T-helper 2 cell treated with Interferon-gamma antibody and Interleukin-4, amounts not matched to agents 5 μg/mL and 100 μg/mL, for 36 hours (primary cell): ENCODE measurements around the gene GNG12.

ENCODE experiments used
- DNase-seq: peaks from one replicate; pipeline ENCODE4 v3.0.0; 2021; ENCODE audit warnings: low spot score
- H3K27ac Mint-ChIP-seq: one replicate; pipeline ENCODE4 v1.8.0; 2021; ENCODE audit warnings: mild to moderate bottlenecking, mixed read lengths
- H3K27me3 Mint-ChIP-seq: one replicate; pipeline ENCODE4 v1.8.0; 2021; ENCODE audit warnings: low read depth, mixed read lengths
- H3K36me3 Mint-ChIP-seq: one replicate; pipeline ENCODE4 v1.8.0; 2021; ENCODE audit warnings: low read depth, mixed read lengths
- H3K4me1 Mint-ChIP-seq: one replicate; pipeline ENCODE4 v1.8.0; 2021; ENCODE audit warnings: low read depth, mixed read lengths
- H3K4me3 Mint-ChIP-seq: one replicate; pipeline ENCODE4 v1.8.0; 2022; ENCODE audit warnings: mild to moderate bottlenecking, moderate library complexity, mixed read lengths
- H3K9me3 Mint-ChIP-seq: one replicate; pipeline ENCODE4 v1.8.0; 2021; ENCODE audit warnings: mixed read lengths

Gene GNG12

DNA sequence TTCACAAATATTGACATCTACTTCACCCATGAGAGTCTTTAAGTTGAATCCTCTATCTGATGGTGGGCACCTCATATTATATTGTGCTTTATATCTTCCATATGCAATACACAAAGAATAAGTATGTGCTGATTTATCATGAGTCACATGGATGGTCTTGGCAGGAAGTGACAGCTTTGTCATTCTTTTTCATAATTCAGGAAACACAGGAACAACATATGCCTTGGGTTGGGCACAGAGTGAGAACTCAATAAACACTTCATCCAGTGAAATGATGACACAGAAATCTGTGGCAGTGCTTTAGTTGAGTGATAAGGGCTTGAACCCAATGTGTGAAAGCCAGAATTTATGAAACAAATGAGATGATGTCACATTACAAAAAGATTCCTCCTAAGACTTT lies 107.0 kb downstream of the GNG12 start:
- no peak overlapping the region for H3K27ac Mint-ChIP-seq
- no peak overlapping the region for H3K4me3 Mint-ChIP-seq
- no peaks in the 10 kb centered on the region for H3K9me3 Mint-ChIP-seq
- no peak for DNase-seq
- peaks cover 2% of the 10 kb centered on the region for H3K4me1 Mint-ChIP-seq
- H3K27me3 Mint-ChIP-seq = peaks cover 10% of the 10 kb centered on the region
- no peaks in the 10 kb centered on the region for H3K36me3 Mint-ChIP-seq

DNA sequence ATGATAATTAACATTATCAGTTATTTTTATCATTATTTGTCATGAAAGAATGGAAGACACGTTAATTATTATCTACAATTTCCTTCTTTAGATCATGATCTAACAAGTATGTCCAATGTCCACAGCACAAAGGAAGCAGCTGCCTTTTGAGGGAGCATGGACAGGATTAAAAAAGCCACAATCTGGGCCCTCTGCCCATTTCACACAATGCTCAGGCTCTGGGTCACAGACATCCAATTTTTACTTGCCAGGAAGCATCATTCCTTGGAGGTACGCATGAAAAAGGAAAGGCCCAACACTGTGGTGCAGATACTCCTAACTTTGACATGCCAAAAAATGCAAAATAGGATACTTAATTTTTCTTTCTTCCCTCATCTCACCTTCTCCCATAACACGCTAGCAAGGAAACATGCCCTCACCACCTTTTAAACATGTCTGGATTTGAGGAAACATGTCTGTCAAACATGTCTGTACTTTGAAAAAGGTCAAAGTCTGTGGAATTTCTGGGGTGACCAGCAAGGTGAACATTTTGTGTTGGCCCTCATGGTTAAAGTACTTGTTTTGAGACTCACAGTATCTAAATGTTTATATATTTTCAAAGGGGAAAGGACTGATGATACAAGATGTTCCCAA lies 108.2 kb downstream of the GNG12 start:
- H3K36me3 Mint-ChIP-seq = no peaks in the 10 kb centered on the region
- H3K4me1 Mint-ChIP-seq = peaks cover 2% of the 10 kb centered on the region
- no peak overlapping the region for H3K4me3 Mint-ChIP-seq
- DNase-seq = no peak
- H3K9me3 Mint-ChIP-seq = no peaks in the 10 kb centered on the region
- peaks cover 10% of the 10 kb centered on the region for H3K27me3 Mint-ChIP-seq
- no peak overlapping the region for H3K27ac Mint-ChIP-seq

DNA sequence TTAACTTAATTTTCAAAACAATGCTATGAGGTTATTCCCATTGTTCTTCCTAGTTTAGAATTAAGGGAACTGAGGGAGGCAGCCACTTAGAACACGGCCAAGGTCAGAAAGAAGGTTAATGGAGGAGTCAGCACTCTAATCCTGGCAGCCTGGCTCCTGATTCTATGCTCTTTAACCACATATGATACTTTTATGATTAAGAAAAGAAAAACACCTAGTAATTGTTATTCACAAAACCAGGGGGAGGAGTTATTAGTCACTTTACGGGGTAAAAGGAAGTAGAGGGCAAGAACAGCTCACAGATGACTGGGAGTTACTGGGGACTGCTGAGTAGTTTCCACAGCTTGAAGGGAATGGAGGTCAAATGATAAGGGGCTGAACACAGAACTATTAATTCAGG lies 109.6 kb downstream of the GNG12 start:
- DNase-seq = no peak
- no peak overlapping the region for H3K27ac Mint-ChIP-seq
- H3K36me3 Mint-ChIP-seq = no peaks in the 10 kb centered on the region
- peaks cover 8% of the 10 kb centered on the region for H3K27me3 Mint-ChIP-seq
- no peaks in the 10 kb centered on the region for H3K4me1 Mint-ChIP-seq
- H3K9me3 Mint-ChIP-seq = no peaks in the 10 kb centered on the region
- no peak overlapping the region for H3K4me3 Mint-ChIP-seq

DNA sequence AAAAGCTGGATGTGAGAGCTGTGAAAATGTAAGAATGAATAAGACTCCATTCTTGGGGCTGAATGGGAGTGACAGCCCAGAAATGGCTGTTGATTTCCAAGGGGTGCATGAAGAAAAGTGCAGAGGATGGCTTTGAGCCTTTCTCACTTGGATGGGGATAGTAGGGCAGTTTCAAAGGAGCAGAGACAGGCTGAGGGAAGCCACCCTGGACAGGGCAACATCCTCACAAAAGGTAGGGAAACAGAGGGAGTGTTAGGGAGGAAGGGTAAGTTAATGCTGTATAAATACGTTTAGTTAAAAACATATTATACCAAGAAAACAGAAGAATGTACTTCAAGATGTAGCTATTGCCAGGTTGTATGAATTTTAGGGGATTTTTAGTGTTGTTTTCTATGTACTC lies 110.1 kb downstream of the GNG12 start:
- no peaks in the 10 kb centered on the region for H3K9me3 Mint-ChIP-seq
- no peak overlapping the region for H3K27ac Mint-ChIP-seq
- H3K4me3 Mint-ChIP-seq = no peak overlapping the region
- peaks cover 5% of the 10 kb centered on the region for H3K27me3 Mint-ChIP-seq
- no peaks in the 10 kb centered on the region for H3K36me3 Mint-ChIP-seq
- no peak for DNase-seq
- no peaks in the 10 kb centered on the region for H3K4me1 Mint-ChIP-seq

DNA sequence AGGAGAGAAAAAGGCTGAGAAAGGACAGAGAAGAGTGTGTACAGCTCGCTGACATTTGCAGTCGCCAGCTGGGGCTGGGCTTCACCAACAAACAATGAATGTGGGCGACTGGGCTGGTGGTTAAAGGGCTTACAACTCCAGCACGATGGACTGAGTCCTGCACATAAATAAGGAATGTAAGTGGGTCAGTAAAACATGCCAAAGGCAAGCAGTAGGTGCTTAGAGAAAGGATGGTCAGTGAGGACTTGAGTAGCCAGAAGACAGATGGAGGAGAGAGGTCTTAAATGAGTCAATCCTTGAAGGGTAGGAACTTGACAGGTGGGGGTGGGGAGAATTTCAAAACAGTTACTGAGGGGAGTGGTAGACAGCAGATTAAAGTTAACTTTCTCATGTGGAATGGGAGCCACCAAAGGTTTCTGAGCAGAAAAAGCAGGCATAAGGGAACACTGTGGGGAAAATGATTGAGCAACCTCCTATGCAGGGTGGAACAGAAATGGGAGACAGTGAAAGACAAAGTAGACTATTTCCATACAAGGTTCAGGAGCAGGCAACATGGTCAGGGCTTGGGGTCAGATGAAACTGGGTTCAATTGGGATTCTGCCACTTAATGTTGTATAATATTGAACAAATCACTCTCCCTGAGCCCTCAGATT lies 110.8 kb downstream of the GNG12 start:
- no peaks in the 10 kb centered on the region for H3K36me3 Mint-ChIP-seq
- no peaks in the 10 kb centered on the region for H3K9me3 Mint-ChIP-seq
- DNase-seq = no peak
- no peaks in the 10 kb centered on the region for H3K4me1 Mint-ChIP-seq
- peaks cover 3% of the 10 kb centered on the region for H3K27me3 Mint-ChIP-seq
- H3K4me3 Mint-ChIP-seq = no peak overlapping the region
- H3K27ac Mint-ChIP-seq = no peak overlapping the region

DNA sequence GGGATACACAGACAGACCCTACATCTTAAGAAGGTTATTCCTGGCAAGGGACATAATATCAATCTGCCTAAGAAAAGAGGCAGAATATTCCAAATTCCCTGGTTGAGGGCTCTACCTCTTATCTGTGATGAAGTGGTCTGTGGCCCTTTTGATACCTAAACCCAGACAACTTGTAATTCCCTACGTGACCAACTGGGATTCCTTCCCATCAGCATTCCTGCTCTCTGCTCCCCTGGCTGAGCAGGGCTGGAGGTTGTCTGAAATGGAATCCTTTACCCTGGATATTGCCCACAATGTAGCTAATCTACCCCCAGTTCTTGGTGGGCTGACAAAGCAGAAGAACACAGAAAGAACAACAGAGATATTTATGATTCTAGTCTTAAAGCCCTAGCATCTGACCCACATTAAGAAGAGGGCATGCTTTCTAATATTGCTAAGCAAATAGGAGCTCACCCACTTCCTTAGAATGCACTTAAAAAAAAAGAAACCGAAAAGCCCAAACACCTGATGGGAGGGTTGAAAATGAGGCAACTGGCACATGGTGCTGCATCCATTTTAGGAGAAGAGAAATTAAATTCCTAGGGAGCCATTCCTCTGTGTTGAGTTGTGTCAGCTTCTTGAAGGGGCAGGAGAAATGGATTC lies 111.5 kb downstream of the GNG12 start:
- no peak for DNase-seq
- H3K9me3 Mint-ChIP-seq = no peaks in the 10 kb centered on the region
- no peak overlapping the region for H3K27ac Mint-ChIP-seq
- no peaks in the 10 kb centered on the region for H3K36me3 Mint-ChIP-seq
- H3K4me3 Mint-ChIP-seq = no peak overlapping the region
- H3K27me3 Mint-ChIP-seq = peaks cover 1% of the 10 kb centered on the region
- H3K4me1 Mint-ChIP-seq = no peaks in the 10 kb centered on the region

DNA sequence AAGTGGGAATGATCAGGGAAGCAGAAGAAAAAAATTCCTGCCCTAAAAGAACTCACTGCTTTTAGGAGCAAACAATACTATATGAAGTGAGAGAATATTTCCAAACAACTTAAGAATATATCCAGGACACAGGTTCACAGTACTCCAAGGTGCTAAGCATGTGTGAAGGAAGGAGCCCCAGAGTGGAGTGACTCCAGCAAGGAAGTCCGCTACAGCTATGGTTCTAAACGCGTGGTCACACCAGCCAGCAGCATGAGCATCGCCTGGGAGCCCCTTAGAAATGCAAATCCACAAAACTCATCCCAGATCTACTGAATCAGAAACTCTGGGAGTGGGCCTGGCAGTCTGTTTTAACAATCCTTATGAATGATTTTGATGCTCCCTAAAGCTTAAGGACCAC lies 112.2 kb downstream of the GNG12 start:
- Mint-ChIP-seq H3K9me3 (no peaks in the 10 kb centered on the region), H3K4me3 (no peak overlapping the region), H3K27ac (no peak overlapping the region), H3K4me1 (no peaks in the 10 kb centered on the region), H3K36me3 (no peaks in the 10 kb centered on the region), H3K27me3 (no peaks in the 10 kb centered on the region)
- no peak for DNase-seq

DNA sequence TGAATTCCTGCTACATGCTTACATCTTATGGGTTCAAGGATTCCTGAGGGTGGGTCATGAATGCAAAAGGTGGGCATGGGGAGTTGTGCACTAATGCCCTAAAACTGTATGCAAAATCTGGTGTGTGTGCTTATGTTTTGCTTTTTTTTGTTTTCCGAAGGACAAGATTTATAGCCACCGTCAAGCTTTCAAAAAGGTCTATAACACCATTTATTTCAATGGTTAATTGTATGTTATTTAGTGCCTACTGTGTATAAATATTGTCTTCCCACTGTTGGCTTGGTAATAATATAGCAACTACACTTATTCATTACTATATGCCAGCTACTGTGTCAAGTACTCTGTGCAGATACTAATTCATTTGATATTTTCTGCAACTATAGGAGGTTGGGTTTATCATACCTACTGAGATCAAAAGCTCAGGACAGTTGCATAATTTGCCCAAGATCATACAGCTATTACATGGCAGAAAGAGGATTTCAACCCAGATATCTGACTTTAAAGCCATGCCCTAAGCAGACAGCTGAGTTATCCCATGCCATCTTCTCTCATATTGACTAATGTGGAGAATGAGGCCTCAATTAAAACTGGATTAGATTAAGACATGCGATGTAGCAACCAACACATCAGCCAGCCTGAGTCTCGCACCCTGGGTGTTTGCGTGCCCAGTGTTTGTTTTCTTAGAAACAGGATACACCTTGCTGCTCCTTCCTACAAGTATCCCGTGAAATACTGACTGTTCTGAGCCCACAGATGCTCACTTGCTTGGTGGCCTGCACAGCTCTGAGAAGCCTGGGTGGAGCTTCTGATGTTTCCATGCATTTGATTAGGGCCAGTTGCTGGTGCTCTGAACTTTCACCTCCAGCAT lies 113.7 kb downstream of the GNG12 start:
- no peaks in the 10 kb centered on the region for H3K36me3 Mint-ChIP-seq
- H3K9me3 Mint-ChIP-seq = no peaks in the 10 kb centered on the region
- H3K4me1 Mint-ChIP-seq = no peaks in the 10 kb centered on the region
- no peak overlapping the region for H3K27ac Mint-ChIP-seq
- H3K4me3 Mint-ChIP-seq = no peak overlapping the region
- no peak for DNase-seq
- peaks cover 6% of the 10 kb centered on the region for H3K27me3 Mint-ChIP-seq

DNA sequence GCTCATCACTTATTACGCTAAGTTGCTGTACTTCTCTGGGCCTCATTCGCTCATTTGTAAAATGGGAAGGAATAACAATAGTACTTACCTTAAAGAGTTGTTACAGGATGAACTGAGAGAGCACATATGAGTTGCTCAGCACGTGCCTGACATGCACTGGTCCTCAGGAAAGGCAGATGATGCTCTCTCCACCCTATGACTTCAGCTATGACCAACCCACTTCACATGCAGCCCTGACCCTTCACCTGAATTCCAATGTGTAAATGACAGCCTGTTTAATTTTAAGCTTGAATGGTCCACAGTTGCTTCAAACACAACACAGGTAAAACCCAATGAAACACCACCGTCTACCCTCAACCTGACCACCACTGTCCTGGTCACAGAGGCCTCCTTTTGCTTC lies 115.4 kb downstream of the GNG12 start:
- Mint-ChIP-seq H3K27me3 (peaks cover 6% of the 10 kb centered on the region), H3K36me3 (no peaks in the 10 kb centered on the region), H3K4me3 (no peak overlapping the region), H3K27ac (no peak overlapping the region), H3K4me1 (no peaks in the 10 kb centered on the region), H3K9me3 (no peaks in the 10 kb centered on the region)
- no peak for DNase-seq

DNA sequence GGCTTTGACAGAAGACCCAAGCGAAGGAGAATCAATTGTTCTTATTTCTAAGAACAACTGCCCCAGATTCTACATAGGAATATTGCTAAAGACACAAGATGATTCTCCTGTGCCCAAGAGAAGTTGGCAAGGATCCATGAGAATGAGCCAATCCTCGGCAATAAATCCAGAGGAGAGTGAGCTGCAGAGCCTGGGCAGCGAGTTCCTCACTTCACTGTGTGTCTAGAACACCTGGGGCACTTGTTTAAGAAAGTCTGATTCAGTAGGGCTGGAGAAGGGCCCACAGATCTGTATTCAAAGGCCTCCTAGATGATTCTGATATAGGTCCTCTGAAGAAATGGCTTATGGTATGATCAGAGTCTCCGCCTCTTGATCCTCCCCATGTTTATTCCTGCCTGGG lies 116.5 kb downstream of the GNG12 start:
- Mint-ChIP-seq H3K4me1 (no peaks in the 10 kb centered on the region), H3K27ac (no peak overlapping the region), H3K4me3 (no peak overlapping the region), H3K27me3 (peaks cover 8% of the 10 kb centered on the region), H3K36me3 (no peaks in the 10 kb centered on the region), H3K9me3 (no peaks in the 10 kb centered on the region)
- DNase-seq = no peak

DNA sequence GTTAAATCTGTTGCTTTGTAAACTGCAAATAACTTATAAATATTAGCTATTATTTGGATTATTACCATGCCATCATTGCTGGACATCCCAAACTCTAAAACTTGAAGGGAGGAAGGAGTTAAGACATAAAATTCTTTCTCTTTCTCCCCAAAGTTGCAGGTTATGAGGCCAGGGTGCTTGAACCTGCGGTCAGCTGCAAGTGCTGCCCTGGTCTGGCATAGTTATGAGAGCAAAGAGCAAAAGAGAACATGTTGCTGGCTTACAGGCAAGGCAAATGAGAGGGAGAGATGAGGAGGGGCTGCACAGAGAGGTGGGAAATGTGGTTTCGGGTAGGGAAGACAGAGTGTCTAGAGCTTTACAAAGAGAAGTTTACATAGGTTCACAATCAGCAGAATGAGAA lies 117.4 kb downstream of the GNG12 start:
- Mint-ChIP-seq H3K27ac (no peak overlapping the region), H3K9me3 (no peaks in the 10 kb centered on the region), H3K27me3 (peaks cover 10% of the 10 kb centered on the region), H3K4me3 (no peak overlapping the region), H3K36me3 (no peaks in the 10 kb centered on the region), H3K4me1 (no peaks in the 10 kb centered on the region)
- no peak for DNase-seq

DNA sequence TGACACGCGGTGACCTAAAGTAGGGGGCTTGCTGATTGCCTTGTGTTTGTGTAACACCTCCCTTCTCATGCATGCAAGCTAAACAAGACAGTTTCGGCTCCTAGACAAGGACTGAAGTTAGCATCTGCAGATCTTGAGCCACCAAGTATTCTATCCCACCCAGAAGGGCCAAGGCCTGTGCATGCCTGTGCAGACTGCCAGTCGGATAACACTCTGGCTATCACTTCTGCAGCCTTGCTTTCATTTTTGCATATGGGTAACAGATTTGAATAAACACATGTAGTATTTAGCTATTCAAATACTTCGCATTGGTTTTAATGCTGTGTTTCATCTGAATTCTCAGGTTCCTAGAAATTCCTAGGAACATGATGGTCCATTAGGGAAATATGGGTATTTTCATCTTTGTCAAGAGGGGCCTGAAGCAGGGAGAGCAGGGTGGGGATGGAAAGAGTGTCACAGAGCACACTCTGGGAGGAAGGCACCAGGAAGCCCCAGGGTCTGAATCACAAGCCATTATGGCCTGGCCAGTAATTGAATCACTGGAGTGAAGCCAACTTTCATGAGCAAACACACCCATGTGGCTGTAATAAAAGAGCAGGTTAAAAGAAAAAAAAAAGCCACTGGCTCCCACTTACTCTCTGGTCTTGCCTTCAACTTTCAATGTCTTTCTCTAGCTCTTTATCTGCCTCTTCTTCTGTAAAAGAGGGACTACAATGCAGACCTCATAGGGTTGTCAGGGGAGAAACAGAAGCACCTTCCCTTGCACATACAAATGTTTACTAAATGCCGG lies 120.0 kb downstream of the GNG12 start:
- Mint-ChIP-seq H3K9me3 (no peaks in the 10 kb centered on the region), H3K36me3 (no peaks in the 10 kb centered on the region), H3K4me3 (no peak overlapping the region), H3K27me3 (peaks cover 10% of the 10 kb centered on the region), H3K4me1 (no peaks in the 10 kb centered on the region), H3K27ac (no peak overlapping the region)
- DNase-seq = no peak

DNA sequence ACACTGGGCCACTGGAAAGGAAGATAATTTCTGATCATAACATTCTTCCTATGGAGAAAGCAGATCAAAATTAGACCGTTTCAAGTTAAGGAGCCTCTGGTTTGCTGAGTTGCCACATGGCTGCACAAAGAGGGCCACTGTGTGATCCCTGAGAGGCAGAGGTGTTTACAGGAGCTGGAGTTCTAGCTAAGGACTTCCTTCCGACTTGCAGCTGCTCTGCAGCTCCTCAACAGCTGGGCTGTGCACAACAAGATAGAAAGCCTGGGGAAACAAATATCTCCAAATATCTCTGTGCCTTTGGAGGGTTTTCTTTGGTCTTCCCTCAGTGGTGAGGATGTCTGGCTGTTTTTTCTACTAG lies 121.4 kb downstream of the GNG12 start:
- Mint-ChIP-seq H3K27me3 (peaks cover 10% of the 10 kb centered on the region), H3K4me3 (no peak overlapping the region), H3K4me1 (no peaks in the 10 kb centered on the region), H3K27ac (no peak overlapping the region), H3K9me3 (no peaks in the 10 kb centered on the region), H3K36me3 (no peaks in the 10 kb centered on the region)
- DNase-seq = no peak
